SK-N-SH treated with all-trans-retinoic acid at 6 μM for 48 hours (cell line): ENCODE data around the gene CUL7.

Experiments
- ATAC-seq: fragments of 200-7000 bp; cut with Tn5 transposase; 3 replicates; pipeline ENCODE4 v1.9.1; 2020; ENCODE audit warnings: mild to moderate bottlenecking, moderate library complexity
- ARNTL ChIP-seq: fragments of 450-650 bp; formaldehyde crosslinking; IDR thresholded peaks from 2 replicates; pipeline ENCODE4 v1.5.0; 2020; ENCODE audit warnings: low read depth, mild to moderate bottlenecking, moderate library complexity, borderline replicate concordance
- BACH2 ChIP-seq: fragments of 250-450 bp; sonication (Bioruptor Pico); IDR thresholded peaks from 2 replicates; pipeline ENCODE4 v1.9.0; 2021; ENCODE audit warnings: mild to moderate bottlenecking, borderline replicate concordance
- CREB5 ChIP-seq: fragments of 250-450 bp; sonication (Bioruptor Pico); IDR thresholded peaks from 2 replicates; pipeline ENCODE4 v1.5.1; 2020; ENCODE audit warnings: low read depth, mild to moderate bottlenecking, moderate library complexity
- ESRRG ChIP-seq: fragments of 250-450 bp; sonication (Bioruptor Pico); IDR thresholded peaks from 2 replicates; pipeline ENCODE4 v1.6.1; 2021; ENCODE audit warnings: mild to moderate bottlenecking
- GLIS3 ChIP-seq: fragments of 250-450 bp; sonication (Bioruptor Pico); IDR thresholded peaks from 2 replicates; pipeline ENCODE4 v1.5.0; 2020; ENCODE audit warnings: mild to moderate bottlenecking, moderate library complexity
- ISL1 ChIP-seq: fragments of 250-450 bp; sonication (Bioruptor Pico); IDR thresholded peaks from 2 replicates; pipeline ENCODE4 v2.1.2; 2022; ENCODE audit warnings: mild to moderate bottlenecking, moderate library complexity
- OSR1 ChIP-seq: fragments of 250-450 bp; sonication (Bioruptor Pico); IDR thresholded peaks from 2 replicates; pipeline ENCODE4 v1.8.0; 2022; ENCODE audit warnings: moderate library complexity, mild to moderate bottlenecking, inconsistent platforms
- PATZ1 ChIP-seq: fragments of 250-450 bp; sonication (Bioruptor Pico); IDR thresholded peaks from 2 replicates; pipeline ENCODE4 v1.8.0; 2020; ENCODE audit warnings: mild to moderate bottlenecking, moderate library complexity, borderline replicate concordance
- PPARA ChIP-seq: fragments of 250-450 bp; sonication (Bioruptor Pico); IDR thresholded peaks from 2 replicates; pipeline ENCODE4 v1.5.0; 2020; ENCODE audit warnings: mild to moderate bottlenecking, borderline replicate concordance
- RARB ChIP-seq: fragments of 250-450 bp; sonication (Bioruptor Pico); IDR thresholded peaks from 2 replicates; pipeline ENCODE4 v1.8.0; 2021; ENCODE audit warnings: mild to moderate bottlenecking, moderate library complexity
- SNAI2 ChIP-seq: fragments of 250-450 bp; sonication (Bioruptor Pico); IDR thresholded peaks from 2 replicates; pipeline ENCODE4 v1.5.0; 2020; ENCODE audit warnings: mild to moderate bottlenecking, moderate library complexity
- TCF4 ChIP-seq: fragments of 250-450 bp; sonication (Bioruptor Pico); IDR thresholded peaks from 2 replicates; pipeline ENCODE4 v1.8.0; 2021; ENCODE audit warnings: mild to moderate bottlenecking, moderate library complexity, borderline replicate concordance
- TOX ChIP-seq: fragments of 250-450 bp; sonication (Bioruptor Pico); IDR thresholded peaks from 2 replicates; pipeline ENCODE4 v1.8.0; 2021; ENCODE audit warnings: mild to moderate bottlenecking, moderate library complexity, borderline replicate concordance
- ZC3H10 ChIP-seq: fragments of 250-450 bp; sonication (Bioruptor Pico); IDR thresholded peaks from 2 replicates; pipeline ENCODE4 v1.5.1; 2021; ENCODE audit warnings: mild to moderate bottlenecking, moderate library complexity
- ZFP3 ChIP-seq: fragments of 250-450 bp; sonication (Bioruptor Pico); IDR thresholded peaks from 2 replicates; pipeline ENCODE4 v1.5.0; 2020; ENCODE audit warnings: mild to moderate bottlenecking, moderate library complexity
- ZFP30 ChIP-seq: fragments of 450-650 bp; formaldehyde crosslinking; IDR thresholded peaks from 2 replicates; pipeline ENCODE4 v1.5.0; 2022; ENCODE audit warnings: mild to moderate bottlenecking, moderate library complexity
- ZNF70 ChIP-seq: fragments of 450-650 bp; formaldehyde crosslinking; IDR thresholded peaks from 2 replicates; pipeline ENCODE4 v1.5.0; 2020; ENCODE audit warnings: mild to moderate bottlenecking, moderate library complexity
- ZNF8 ChIP-seq: fragments of 450-650 bp; formaldehyde crosslinking; IDR thresholded peaks from 2 replicates; pipeline ENCODE4 v1.5.0; 2020; ENCODE audit warnings: mild to moderate bottlenecking, moderate library complexity
- TF ChIP-seq, protein P1 (sequence below): fragments of 250-450 bp; sonication (Bioruptor Pico); IDR thresholded peaks from 2 replicates; pipeline ENCODE4 v1.5.0; 2020; ENCODE audit warnings: mild to moderate bottlenecking, moderate library complexity
- TF ChIP-seq, protein P2 (sequence below): fragments of 250-450 bp; sonication (Bioruptor Pico); IDR thresholded peaks from 2 replicates; pipeline ENCODE4 v1.8.0; 2021; ENCODE audit warnings: low read depth, mild to moderate bottlenecking, moderate library complexity, borderline replicate concordance
- TF ChIP-seq, protein P3 (sequence below): fragments of 250-450 bp; sonication (Bioruptor Pico); IDR thresholded peaks from 2 replicates; pipeline ENCODE4 v1.5.1; 2021; ENCODE audit warnings: mild to moderate bottlenecking, moderate library complexity

CUL7 gene

GRCh38 chr6:43091436-43091991 is 37.9 kb upstream of the CUL7 start:
- no peak for ATAC-seq
- no peak for TF ChIP-seq BACH2 (CRISPR knock-in tag)
- no peak for TF ChIP-seq OSR1
- TF ChIP-seq, protein P1, sequence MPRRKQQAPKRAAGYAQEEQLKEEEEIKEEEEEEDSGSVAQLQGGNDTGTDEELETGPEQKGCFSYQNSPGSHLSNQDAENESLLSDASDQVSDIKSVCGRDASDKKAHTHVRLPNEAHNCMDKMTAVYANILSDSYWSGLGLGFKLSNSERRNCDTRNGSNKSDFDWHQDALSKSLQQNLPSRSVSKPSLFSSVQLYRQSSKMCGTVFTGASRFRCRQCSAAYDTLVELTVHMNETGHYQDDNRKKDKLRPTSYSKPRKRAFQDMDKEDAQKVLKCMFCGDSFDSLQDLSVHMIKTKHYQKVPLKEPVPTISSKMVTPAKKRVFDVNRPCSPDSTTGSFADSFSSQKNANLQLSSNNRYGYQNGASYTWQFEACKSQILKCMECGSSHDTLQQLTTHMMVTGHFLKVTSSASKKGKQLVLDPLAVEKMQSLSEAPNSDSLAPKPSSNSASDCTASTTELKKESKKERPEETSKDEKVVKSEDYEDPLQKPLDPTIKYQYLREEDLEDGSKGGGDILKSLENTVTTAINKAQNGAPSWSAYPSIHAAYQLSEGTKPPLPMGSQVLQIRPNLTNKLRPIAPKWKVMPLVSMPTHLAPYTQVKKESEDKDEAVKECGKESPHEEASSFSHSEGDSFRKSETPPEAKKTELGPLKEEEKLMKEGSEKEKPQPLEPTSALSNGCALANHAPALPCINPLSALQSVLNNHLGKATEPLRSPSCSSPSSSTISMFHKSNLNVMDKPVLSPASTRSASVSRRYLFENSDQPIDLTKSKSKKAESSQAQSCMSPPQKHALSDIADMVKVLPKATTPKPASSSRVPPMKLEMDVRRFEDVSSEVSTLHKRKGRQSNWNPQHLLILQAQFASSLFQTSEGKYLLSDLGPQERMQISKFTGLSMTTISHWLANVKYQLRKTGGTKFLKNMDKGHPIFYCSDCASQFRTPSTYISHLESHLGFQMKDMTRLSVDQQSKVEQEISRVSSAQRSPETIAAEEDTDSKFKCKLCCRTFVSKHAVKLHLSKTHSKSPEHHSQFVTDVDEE = no peak
- TF ChIP-seq ISL1 (CRISPR knock-in tag) = no peak
- TF ChIP-seq ZFP3 = no peak
- TF ChIP-seq CREB5 (CRISPR knock-in tag) = no peak
- no peak for TF ChIP-seq PATZ1 (CRISPR knock-in tag)
- no peak for TF ChIP-seq ZNF8 (CRISPR knock-in tag)
- TF ChIP-seq, protein P2, sequence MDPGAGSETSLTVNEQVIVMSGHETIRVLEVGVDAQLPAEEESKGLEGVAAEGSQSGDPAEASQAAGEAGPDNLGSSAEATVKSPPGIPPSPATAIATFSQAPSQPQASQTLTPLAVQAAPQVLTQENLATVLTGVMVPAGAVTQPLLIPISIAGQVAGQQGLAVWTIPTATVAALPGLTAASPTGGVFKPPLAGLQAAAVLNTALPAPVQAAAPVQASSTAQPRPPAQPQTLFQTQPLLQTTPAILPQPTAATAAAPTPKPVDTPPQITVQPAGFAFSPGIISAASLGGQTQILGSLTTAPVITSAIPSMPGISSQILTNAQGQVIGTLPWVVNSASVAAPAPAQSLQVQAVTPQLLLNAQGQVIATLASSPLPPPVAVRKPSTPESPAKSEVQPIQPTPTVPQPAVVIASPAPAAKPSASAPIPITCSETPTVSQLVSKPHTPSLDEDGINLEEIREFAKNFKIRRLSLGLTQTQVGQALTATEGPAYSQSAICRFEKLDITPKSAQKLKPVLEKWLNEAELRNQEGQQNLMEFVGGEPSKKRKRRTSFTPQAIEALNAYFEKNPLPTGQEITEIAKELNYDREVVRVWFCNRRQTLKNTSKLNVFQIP (CRISPR knock-in tag) = no peak
- TF ChIP-seq, protein P3, sequence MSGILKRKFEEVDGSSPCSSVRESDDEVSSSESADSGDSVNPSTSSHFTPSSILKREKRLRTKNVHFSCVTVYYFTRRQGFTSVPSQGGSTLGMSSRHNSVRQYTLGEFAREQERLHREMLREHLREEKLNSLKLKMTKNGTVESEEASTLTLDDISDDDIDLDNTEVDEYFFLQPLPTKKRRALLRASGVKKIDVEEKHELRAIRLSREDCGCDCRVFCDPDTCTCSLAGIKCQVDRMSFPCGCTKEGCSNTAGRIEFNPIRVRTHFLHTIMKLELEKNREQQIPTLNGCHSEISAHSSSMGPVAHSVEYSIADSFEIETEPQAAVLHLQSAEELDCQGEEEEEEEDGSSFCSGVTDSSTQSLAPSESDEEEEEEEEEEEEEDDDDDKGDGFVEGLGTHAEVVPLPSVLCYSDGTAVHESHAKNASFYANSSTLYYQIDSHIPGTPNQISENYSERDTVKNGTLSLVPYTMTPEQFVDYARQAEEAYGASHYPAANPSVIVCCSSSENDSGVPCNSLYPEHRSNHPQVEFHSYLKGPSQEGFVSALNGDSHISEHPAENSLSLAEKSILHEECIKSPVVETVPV (CRISPR knock-in tag) = no peak
- TF ChIP-seq PPARA = no peak
- no peak for TF ChIP-seq RARB (CRISPR knock-in tag)
- no peak for TF ChIP-seq ZNF70 (CRISPR knock-in tag)
- no peak for TF ChIP-seq SNAI2 (CRISPR knock-in tag)
- TF ChIP-seq TOX (CRISPR knock-in tag) = no peak
- no peak for TF ChIP-seq GLIS3 (CRISPR knock-in tag)
- no peak for TF ChIP-seq ARNTL (CRISPR knock-in tag)
- no peak for TF ChIP-seq ZFP30 (CRISPR knock-in tag)
- no peak for TF ChIP-seq ZC3H10 (CRISPR knock-in tag)
- TF ChIP-seq, all 23 proteins: peak for 0

DNA sequence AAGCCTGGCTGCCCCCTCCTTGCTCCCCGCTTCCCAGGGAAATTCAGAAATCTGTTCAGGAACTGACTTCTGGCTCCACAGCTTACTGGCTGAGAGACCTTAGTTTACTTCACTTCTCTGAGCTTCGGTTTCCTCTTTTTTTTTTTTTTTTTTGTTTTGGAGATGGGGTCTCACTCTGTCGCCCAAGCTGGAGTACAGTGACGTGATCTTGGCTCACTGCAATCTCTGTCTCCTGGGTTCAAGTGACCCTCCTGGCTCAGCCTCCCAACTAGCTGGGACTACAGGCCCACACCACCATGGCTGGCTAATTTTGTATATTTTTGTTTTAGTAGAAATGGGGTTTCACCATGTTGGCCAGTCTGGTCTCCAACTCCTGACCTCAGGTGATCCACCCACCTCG is 37.4 kb upstream of the CUL7 start:
- no peak for ATAC-seq
- TF ChIP-seq TCF4 (CRISPR knock-in tag) = no peak
- no peak for TF ChIP-seq ESRRG
- TF ChIP-seq, protein P3 (CRISPR knock-in tag) = no peak
- no peak for TF ChIP-seq BACH2 (CRISPR knock-in tag)
- TF ChIP-seq, all 23 proteins: peak for 0
